Type B pancreatic cell (in vitro differentiated cells): ENCODE data around the gene RAMAC. TPM values are rescaled to one million over a fixed set of nuclear protein-coding genes. Genes with fewer than 3 reads are reported as not detected.
"Not testable (repeated sequence)": the region's sequence is repeated elsewhere in the genome, so short reads cannot be mapped to it uniquely, and the experiment has no call there.

ENCODE experiments used
- DNase-seq: peaks from one replicate; pipeline ENCODE4 v3.0.0; 2021; ENCODE audit warnings: mixed read lengths; ENCODE audit not compliant: unreplicated experiment; ENCODE audit errors: extremely low spot score
- H3K27ac Mint-ChIP-seq: 2 replicates; pipeline ENCODE4 v1.8.0; 2021; ENCODE audit warnings: mild to moderate bottlenecking, mixed read lengths
- H3K27me3 Mint-ChIP-seq: 2 replicates; pipeline ENCODE4 v1.8.0; 2021; ENCODE audit warnings: mixed read lengths
- H3K36me3 Mint-ChIP-seq: 2 replicates; pipeline ENCODE4 v1.8.0; 2021; ENCODE audit warnings: mixed read lengths
- H3K4me1 Mint-ChIP-seq: one replicate; pipeline ENCODE4 v1.8.0; 2021; ENCODE audit warnings: mixed read lengths; ENCODE audit not compliant: unreplicated experiment
- H3K4me3 Mint-ChIP-seq: 2 replicates; pipeline ENCODE4 v1.8.0; 2021; ENCODE audit warnings: mild to moderate bottlenecking, mixed read lengths
- H3K9me3 Mint-ChIP-seq: 2 replicates; pipeline ENCODE4 v1.8.0; 2021; ENCODE audit warnings: mixed read lengths
- CTCF ChIP-seq: fragments of 200-600 bp; sonication (generic); conservative IDR thresholded peaks from 2 replicates; pipeline ENCODE4 v1.5.0; 2021; ENCODE audit warnings: antibody characterized with exemption, mild to moderate bottlenecking
- total RNA-seq: library from RNA; stranded (reverse); gene quantifications from 2 replicates; pipeline ENCODE4 v1.2.1, GENCODE V29; 2021; ENCODE audit warnings: low replicate concordance

The RAMAC gene
- total RNA-seq, 1 donor from 2014 or later: 31.1 TPM

- no peak for TF ChIP-seq CTCF
- Mint-ChIP-seq H3K4me1 (no peaks in the 10 kb centered on the region), H3K27me3 (no peaks in the 10 kb centered on the region), H3K27ac (no peak overlapping the region), H3K36me3 (peaks cover 5% of the 10 kb centered on the region), H3K4me3 (no peak overlapping the region), H3K9me3 (no peaks in the 10 kb centered on the region)
- DNase-seq: no peak
Observed at GRCh38 chr15:82993144-82993543, 7.1 kb downstream of the RAMAC start.

DNA sequence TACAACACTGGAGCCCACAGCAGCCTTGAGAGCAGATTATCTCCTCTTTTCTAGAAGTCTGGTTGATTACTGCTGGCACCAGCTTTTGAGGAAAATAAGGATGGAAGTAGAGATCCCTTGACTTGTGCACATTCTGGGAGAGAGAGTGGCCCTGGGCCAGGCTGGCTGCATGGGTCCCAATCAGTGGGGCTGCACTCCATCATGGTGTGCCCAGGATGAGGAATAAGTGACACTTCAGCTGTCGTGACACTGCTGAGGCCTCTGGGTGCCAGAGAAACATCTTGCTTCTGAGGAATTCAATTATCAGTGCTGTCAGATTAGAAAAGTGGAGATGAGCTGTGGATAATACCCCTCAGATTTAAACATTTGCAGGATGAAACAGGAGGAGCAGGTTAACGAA, 9.1 kb downstream of the RAMAC start:
- no peaks in the 10 kb centered on the region for H3K27me3 Mint-ChIP-seq

GRCh38 chr15:82995938-82996337, 9.9 kb downstream of the RAMAC start:
- no peaks in the 10 kb centered on the region for H3K9me3 Mint-ChIP-seq
- no peak overlapping the region for H3K27ac Mint-ChIP-seq
- H3K36me3 Mint-ChIP-seq: peaks cover 5% of the 10 kb centered on the region
- no peak for DNase-seq
- H3K4me3 Mint-ChIP-seq: no peak overlapping the region
- no peak for TF ChIP-seq CTCF
- no peaks in the 10 kb centered on the region for H3K27me3 Mint-ChIP-seq
- H3K4me1 Mint-ChIP-seq: peaks cover 7% of the 10 kb centered on the region

More for the DNA sequence above, 9.1 kb downstream of the RAMAC start:
- Mint-ChIP-seq H3K27ac (no peak overlapping the region), H3K36me3 (peaks cover 5% of the 10 kb centered on the region), H3K9me3 (no peaks in the 10 kb centered on the region), H3K4me3 (no peak overlapping the region), H3K4me1 (peaks cover 3% of the 10 kb centered on the region)
- no peak for DNase-seq
- TF ChIP-seq CTCF: no peak

- Mint-ChIP-seq H3K9me3 (no peaks in the 10 kb centered on the region), H3K4me1 (peaks cover 7% of the 10 kb centered on the region), H3K4me3 (no peak overlapping the region), H3K27ac (no peak overlapping the region), H3K27me3 (no peaks in the 10 kb centered on the region), H3K36me3 (no peaks in the 10 kb centered on the region)
- DNase-seq: no peak
- TF ChIP-seq CTCF: no peak
Observed at GRCh38 chr15:82999426-82999825, 13.4 kb downstream of the RAMAC start.

GRCh38 chr15:82999905-83000671, 14.1 kb downstream of the RAMAC start:
- Mint-ChIP-seq H3K9me3 (no peaks in the 10 kb centered on the region), H3K36me3 (no peaks in the 10 kb centered on the region), H3K27me3 (no peaks in the 10 kb centered on the region), H3K27ac (no peak overlapping the region), H3K4me3 (peak overlapping the region; percentile 29), H3K4me1 (peaks cover 7% of the 10 kb centered on the region)
- TF ChIP-seq CTCF: peak; percentile 68
- DNase-seq: no peak

- not testable (repeated sequence) for DNase-seq, H3K27ac Mint-ChIP-seq, H3K36me3 Mint-ChIP-seq, H3K4me3 Mint-ChIP-seq, H3K27me3 Mint-ChIP-seq, H3K9me3 Mint-ChIP-seq, H3K4me1 Mint-ChIP-seq
Observed at GRCh38 chr15:83000672-83001031, 14.6 kb downstream of the RAMAC start.
